Glutamatergic neuron (in vitro differentiated cells): ENCODE measurements around the gene CDH11. TPM values are rescaled to one million over a fixed set of nuclear protein-coding genes. Genes with fewer than 3 reads are reported as not detected.

Experiments used
- DNase-seq: peaks from one replicate; pipeline ENCODE4 v3.0.0; 2022
- H3K27ac Mint-ChIP-seq: one replicate; pipeline ENCODE4 v1.8.0; 2020; ENCODE audit warnings: mild to moderate bottlenecking, mixed read lengths, inconsistent platforms; ENCODE audit not compliant: unreplicated experiment
- H3K27me3 Mint-ChIP-seq: one replicate; pipeline ENCODE4 v1.8.0; 2020; ENCODE audit warnings: mild to moderate bottlenecking, moderate library complexity, mixed read lengths, inconsistent platforms; ENCODE audit not compliant: unreplicated experiment
- H3K36me3 Mint-ChIP-seq: one replicate; pipeline ENCODE4 v1.8.0; 2020; ENCODE audit warnings: mild to moderate bottlenecking, mixed read lengths, inconsistent platforms; ENCODE audit not compliant: unreplicated experiment
- H3K4me1 Mint-ChIP-seq: one replicate; pipeline ENCODE4 v1.8.0; 2020; ENCODE audit warnings: mild to moderate bottlenecking, low read depth, mixed read lengths, inconsistent platforms; ENCODE audit not compliant: unreplicated experiment
- H3K4me3 Mint-ChIP-seq: one replicate; pipeline ENCODE4 v1.8.0; 2020; ENCODE audit warnings: mild to moderate bottlenecking, mixed read lengths, inconsistent platforms; ENCODE audit not compliant: unreplicated experiment
- H3K9me3 Mint-ChIP-seq: one replicate; pipeline ENCODE4 v1.8.0; 2020; ENCODE audit warnings: mild to moderate bottlenecking, moderate library complexity, mixed read lengths, inconsistent platforms; ENCODE audit not compliant: unreplicated experiment
- total RNA-seq: library from RNA; stranded (reverse); fragmentation: NEBNext Ultra II Directional; extraction: Animal tissue kit (Norgen Biotek cat#: 25700); gene quantifications from one replicate; pipeline ENCODE4 v1.2.1, GENCODE V29; 2021; ENCODE audit not compliant: unreplicated experiment
- TF ChIP-seq, protein P1 (sequence below): fragments of 200-600 bp; sonication (generic); IDR thresholded peaks from one replicate; pipeline ENCODE4 v1.5.0; 2021; ENCODE audit not compliant: partially characterized antibody, unreplicated experiment

Gene CDH11
- total RNA-seq, 1 donor from 2014 or later = 2.6 TPM

DNA sequence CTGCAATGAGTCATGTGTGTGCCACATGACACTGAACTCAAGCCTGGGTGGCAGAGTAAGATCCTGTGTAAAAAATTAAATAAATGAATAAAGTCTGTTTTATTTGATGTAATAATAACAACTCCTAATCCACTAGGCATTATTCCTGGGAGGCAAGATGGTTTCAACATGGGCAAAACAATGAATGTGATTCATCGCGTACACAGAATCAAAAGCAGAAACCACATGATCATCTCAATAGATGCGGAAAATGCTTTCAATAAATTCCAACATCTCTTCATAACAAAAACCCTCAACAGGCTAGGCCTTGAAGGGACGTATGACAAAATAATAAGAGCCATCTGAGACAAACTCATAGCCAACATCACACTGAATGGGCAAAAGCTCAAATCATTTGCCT is 195.4 kb downstream of the CDH11 start:
- H3K36me3 Mint-ChIP-seq = peaks cover 14% of the 10 kb centered on the region
- no peak for DNase-seq
- no peak overlapping the region for H3K4me3 Mint-ChIP-seq
- TF ChIP-seq, protein P1, sequence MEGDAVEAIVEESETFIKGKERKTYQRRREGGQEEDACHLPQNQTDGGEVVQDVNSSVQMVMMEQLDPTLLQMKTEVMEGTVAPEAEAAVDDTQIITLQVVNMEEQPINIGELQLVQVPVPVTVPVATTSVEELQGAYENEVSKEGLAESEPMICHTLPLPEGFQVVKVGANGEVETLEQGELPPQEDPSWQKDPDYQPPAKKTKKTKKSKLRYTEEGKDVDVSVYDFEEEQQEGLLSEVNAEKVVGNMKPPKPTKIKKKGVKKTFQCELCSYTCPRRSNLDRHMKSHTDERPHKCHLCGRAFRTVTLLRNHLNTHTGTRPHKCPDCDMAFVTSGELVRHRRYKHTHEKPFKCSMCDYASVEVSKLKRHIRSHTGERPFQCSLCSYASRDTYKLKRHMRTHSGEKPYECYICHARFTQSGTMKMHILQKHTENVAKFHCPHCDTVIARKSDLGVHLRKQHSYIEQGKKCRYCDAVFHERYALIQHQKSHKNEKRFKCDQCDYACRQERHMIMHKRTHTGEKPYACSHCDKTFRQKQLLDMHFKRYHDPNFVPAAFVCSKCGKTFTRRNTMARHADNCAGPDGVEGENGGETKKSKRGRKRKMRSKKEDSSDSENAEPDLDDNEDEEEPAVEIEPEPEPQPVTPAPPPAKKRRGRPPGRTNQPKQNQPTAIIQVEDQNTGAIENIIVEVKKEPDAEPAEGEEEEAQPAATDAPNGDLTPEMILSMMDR = no peak
- H3K9me3 Mint-ChIP-seq = peaks cover 6% of the 10 kb centered on the region
- no peaks in the 10 kb centered on the region for H3K27me3 Mint-ChIP-seq
- H3K27ac Mint-ChIP-seq = no peak overlapping the region
- peaks cover 3% of the 10 kb centered on the region for H3K4me1 Mint-ChIP-seq

GRCh38 chr16:64925166-64925565 is 196.7 kb downstream of the CDH11 start:
- TF ChIP-seq, protein P1 = no peak
- Mint-ChIP-seq H3K4me3 (no peak overlapping the region), H3K27ac (no peak overlapping the region), H3K4me1 (peaks cover 3% of the 10 kb centered on the region), H3K9me3 (peaks cover 6% of the 10 kb centered on the region), H3K27me3 (no peaks in the 10 kb centered on the region), H3K36me3 (peaks cover 14% of the 10 kb centered on the region)
- no peak for DNase-seq

DNA sequence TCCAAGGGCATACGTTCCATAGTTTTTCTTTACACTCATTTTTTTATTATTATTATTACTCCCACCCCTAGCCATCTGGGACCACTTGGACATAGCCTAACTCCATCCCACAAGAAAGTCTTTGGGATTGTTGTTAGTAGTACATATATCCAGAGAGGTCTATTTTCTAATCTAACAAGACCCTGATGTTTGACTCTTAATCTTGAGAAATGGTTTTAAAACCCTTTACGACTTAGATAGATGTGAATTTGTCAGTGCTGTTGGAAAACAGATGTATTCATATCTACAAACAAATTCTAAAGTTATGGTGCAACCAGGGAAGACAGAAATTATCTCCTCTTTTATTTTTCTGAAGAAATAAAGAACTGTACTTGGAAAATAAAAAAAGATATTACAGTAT is 197.8 kb downstream of the CDH11 start:
- DNase-seq = no peak
- Mint-ChIP-seq H3K4me1 (peaks cover 3% of the 10 kb centered on the region), H3K27ac (no peak overlapping the region), H3K4me3 (no peak overlapping the region), H3K27me3 (no peaks in the 10 kb centered on the region), H3K9me3 (peaks cover 6% of the 10 kb centered on the region), H3K36me3 (peaks cover 14% of the 10 kb centered on the region)
- TF ChIP-seq, protein P1 = no peak

- Mint-ChIP-seq H3K36me3 (no peaks in the 10 kb centered on the region), H3K4me3 (no peak overlapping the region), H3K4me1 (peaks cover 2% of the 10 kb centered on the region), H3K27me3 (no peaks in the 10 kb centered on the region), H3K9me3 (no peaks in the 10 kb centered on the region), H3K27ac (no peak overlapping the region)
- TF ChIP-seq, protein P1 = no peak
- DNase-seq = no peak
Measured at GRCh38 chr16:64919929-64920607, 201.8 kb downstream of the CDH11 start.

- no peak overlapping the region for H3K4me3 Mint-ChIP-seq
- no peak for DNase-seq
- no peaks in the 10 kb centered on the region for H3K27me3 Mint-ChIP-seq
- H3K27ac Mint-ChIP-seq = no peak overlapping the region
- TF ChIP-seq, protein P1 = no peak
- H3K4me1 Mint-ChIP-seq = peaks cover 2% of the 10 kb centered on the region
- H3K36me3 Mint-ChIP-seq = no peaks in the 10 kb centered on the region
- H3K9me3 Mint-ChIP-seq = no peaks in the 10 kb centered on the region
Measured at GRCh38 chr16:64919141-64919540, 202.7 kb downstream of the CDH11 start.
